Esophagus muscularis mucosa (tissue), 3 donors: ENCODE measurements around the gene SERPINB6.

Source experiments
- CTCF ChIP-seq, 3 experiments: fragments of 200-600 bp in 2 of 3; fragments of 450-650 bp in 1 of 3; sonication (generic) in 2 of 3; IDR thresholded peaks; one replicate each; pipeline ENCODE4 v1.5.1; 2017 to 2019; ENCODE audit warnings: antibody characterized with exemption in 3 of 3, mild to moderate bottlenecking in 2 of 3, moderate library complexity in 1 of 3
- POLR2A ChIP-seq: fragments of 450-650 bp; IDR thresholded peaks from one replicate; pipeline ENCODE4 v1.6.1; 2017; ENCODE audit warnings: antibody characterized with exemption, moderate library complexity, mild to moderate bottlenecking, low read depth
- POLR2AphosphoS5 ChIP-seq, 2 donors: sonication (generic); formaldehyde crosslinking; IDR thresholded peaks; one replicate each; pipeline ENCODE4 v1.6.1; 2017; ENCODE audit warnings: antibody characterized with exemption in 2 of 2

GRCh38 chr6:3014675-3015066, 43.3 kb upstream of the SERPINB6 start:
- TF ChIP-seq CTCF (IDR thresholded peaks at IDR 0.05) (no peak), POLR2AphosphoS5 (IDR thresholded peaks at IDR 0.05) (no peak), POLR2A (no peak)
